ENCODE results near the gene KHDC3L.
A peak's percentile ranks its signal among the peaks of the same experiment; 100 is the strongest.
"Not testable (repeated sequence)": the region's sequence is repeated elsewhere in the genome, so short reads cannot be mapped to it uniquely, and the experiment has no call there.

KHDC3L gene

DNA sequence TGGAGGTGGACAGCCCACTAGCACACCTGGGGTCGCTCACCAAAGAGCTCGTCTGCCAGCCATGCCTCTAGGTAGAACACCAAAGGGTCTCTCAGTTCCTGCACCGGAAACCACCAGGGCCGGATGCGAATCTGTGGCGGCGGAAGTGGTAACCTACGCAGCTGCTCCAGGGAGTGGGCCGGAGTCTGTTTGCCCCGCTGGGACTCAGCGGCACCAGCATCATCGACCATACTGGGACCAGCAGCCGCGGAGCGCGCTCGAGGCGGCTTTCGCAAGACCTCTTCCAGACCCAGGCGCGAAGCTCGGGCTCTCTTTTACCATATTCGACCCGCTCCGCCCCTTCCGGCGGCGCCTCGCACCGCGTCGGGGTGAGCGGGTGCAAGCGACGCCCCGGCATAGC, 7.1 kb downstream of the KHDC3L start, which contains the start of gene OOEP:
TSS of gene OOEP (minus strand) at position 335 of the 400 bp plus-strand sequence. CDS start at position 230, 105 bp downstream.
- no peak for DNase-seq (ENCODE audit: low read depth)

DNA sequence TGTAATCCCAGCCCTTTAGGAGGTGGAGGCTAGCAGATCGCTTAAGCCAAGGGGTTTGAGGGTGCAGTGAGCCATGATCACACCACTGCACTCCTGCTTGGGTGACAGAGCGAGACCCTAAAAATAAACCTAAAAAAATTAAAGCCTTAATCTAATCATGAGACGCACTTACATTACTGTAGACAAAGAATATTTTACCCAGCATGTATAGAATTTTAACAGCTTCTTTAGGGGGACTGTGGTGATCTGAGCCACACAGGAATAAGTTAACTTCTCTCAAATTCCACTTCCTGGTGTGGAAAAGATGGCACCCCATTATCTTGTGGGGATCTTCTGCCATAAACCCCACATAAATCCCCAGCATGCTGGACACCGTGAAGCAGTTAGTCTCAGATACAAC, 9.5 kb downstream of the KHDC3L start:
- no peak for DNase-seq (ENCODE audit: low read depth)

DNA sequence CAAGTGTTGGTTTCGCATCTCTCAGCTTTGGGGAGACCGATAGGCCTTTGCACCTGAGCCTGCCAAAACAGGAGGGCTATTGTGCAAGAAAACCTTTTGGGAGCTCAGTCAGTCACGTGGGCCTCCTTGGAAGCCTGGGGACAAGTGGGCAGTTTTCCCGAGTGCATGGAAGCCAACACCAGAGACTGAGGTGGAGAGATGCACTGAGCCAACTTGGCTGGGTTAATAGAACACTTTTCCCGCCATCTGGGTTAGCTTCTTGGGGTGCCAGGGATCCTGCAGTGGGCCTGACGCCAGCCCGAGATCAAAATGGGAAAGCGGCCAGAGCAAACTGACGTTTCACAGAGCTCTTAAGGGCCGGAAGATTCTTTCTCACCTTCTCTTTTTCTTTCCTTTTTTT, 10.1 kb downstream of the KHDC3L start:
- DNase-seq (ENCODE audit: low read depth) = no peak

DNA sequence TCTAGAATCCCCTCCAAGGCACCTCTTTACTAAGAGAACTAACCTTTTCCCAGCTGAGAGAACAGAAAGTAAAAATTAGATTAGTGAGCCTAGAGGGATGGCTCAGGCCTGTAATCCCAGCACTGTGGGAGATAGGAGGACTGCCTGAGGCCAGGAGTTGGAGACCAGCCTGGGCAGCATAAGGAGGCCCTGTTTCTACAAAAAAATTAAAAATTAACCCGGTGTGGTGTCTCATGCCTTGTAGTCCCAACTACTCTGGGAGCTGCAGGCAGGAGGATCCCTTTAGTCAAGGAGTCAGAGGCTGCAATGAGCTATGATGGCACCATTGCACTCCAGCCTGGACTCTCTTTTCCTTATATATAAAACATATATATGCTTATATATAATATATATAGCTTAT, 12.8 kb downstream of the KHDC3L start:
- DNase-seq (ENCODE audit: low read depth) = no peak

DNA sequence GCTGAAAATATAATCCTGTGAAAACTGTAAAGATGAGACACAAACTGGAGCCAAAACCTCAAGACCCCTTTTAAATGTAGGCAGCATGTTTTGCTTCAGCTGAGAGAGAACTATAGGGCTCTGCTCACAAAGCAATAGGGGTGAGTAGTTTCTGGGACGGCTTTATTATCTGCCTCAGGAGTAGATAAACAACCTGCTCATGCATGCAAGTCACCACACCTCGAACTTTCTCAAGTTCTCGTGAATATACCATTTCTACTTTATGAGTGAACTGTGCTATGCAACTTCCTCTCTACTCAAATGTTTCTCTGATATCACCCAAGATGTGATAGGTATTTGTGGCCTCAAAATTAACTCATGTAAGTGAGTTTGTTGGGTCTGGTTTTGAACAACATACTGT, 14.8 kb downstream of the KHDC3L start:
- no peak for DNase-seq (ENCODE audit: low read depth)

DNA sequence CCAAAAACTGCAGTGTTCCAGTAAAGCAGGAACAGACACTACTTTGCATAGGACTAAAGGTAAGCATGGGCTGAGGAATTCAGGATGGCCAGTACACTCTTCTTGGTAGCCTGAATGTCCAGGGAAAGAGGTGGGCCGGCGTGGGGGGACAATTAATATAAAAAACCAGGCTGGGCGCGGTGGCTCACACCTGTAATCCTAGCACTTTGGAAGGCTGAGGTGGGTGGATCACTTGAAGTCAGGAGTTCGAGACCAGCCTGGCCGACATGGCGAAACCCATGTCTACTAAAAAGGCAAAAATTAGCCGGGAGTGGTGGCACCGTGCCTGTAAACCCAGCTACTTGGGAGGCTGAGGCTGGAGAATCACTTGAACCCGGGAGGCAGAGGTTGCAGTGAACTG, 19.1 kb downstream of the KHDC3L start:
- DNase-seq (ENCODE audit: low read depth) = not testable (repeated sequence)

DNA sequence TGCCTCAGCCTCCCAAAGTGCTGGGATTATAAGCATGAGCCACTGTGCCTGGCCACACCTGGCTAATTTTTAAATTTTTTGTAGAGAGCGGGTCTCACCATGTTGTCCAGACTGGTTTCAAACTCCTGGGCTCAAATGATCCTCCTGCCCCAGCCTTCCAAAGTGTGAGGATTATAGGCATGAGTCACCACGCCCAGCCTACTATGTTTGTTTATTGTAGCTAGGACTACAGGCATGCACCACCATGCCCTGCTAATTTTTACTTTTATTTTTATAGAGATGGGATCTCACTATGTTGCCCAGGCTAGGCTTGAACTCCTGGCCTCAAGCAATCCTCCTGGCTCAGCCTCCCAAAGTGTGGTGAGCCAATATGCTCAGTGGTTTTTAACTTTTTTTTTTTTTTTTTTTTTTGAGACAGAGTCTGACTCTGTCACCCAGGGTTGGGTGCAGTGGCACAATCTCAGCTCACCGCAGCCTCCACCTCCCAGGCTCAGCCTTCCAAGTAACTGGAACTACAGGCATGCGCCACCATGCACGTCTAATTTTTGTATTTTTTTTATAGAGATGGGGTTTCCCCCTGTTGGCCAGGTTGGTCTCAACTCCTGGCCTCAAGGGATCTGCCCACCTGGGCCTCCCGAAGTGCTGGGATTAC, 20.1 kb downstream of the KHDC3L start:
- no peak for DNase-seq (ENCODE audit: low read depth)

DNA sequence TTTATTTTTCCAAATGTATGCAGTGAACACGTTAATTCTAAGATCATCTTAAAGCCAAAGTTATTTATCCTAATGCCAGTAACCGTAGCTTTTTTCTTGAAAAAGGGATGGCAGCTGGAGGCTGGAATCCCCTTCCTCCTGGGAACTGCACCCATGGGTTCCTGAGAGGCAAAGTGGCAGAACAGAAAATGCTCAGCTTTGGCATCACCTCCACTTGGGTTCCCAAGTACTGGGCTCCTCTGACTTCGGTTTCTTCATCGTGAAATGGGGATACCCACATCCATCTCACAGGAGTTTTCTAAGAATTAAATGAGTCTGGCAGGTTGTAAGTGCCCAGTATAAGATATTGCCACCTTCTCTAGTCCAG, 26.0 kb downstream of the KHDC3L start:
- no peak for DNase-seq (ENCODE audit: low read depth)

DNA sequence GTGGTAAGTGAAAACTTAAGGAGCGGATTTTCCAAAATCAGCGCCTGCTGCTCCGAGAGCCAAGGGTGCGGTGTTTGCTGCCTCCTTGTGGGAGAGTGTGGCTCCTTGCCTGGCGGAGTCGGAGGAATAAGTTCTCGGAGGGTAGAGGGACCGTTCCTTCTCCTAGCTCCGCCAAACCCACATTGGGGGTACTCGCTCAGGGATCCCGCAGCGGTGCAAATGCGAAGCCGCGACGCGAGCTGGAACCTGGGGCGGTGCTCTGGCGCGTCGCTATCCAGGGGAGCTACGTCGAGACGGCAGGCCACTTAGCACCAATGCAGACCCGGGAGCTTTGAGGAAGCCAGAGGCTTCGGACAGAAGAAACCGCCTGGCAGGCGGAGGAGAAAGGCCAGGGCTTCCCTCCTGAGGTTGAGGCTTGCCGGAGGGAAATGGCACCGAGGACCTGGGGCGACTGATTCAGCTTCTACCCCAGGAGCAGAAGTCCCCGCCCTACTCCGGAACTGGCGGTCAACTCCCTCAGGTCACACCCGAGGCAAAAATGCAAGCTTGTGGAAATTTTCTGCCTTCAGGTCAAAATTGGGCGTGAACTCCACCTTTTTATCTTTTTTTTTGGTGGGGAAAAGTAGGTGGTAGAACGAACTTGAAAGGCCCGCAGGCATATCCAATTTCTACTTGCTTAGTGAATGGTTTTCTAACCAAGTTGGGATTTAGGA, 26.5 kb downstream of the KHDC3L start:
- peak; percentile 31 for DNase-seq (ENCODE audit: low read depth)

DNA sequence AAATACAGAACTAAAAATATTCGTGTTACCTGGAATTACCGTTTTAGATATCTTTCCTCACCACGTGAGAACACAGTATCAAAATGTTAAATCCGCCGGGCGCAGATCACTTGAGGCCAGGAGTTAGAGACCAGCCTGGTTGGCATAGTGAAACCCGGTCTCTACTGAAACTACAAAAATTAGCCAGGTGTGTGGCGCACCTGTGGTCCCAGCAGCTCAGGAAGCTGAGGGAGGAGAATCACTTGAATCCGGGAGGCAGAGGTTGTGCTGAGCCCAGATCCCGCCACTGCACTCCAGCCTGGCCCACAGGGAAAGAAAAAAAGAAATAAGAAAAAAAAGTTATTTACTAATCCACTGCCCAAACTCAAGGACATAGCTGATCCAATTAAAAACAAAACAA, 27.4 kb downstream of the KHDC3L start:
- no peak for DNase-seq (ENCODE audit: low read depth)

DNA sequence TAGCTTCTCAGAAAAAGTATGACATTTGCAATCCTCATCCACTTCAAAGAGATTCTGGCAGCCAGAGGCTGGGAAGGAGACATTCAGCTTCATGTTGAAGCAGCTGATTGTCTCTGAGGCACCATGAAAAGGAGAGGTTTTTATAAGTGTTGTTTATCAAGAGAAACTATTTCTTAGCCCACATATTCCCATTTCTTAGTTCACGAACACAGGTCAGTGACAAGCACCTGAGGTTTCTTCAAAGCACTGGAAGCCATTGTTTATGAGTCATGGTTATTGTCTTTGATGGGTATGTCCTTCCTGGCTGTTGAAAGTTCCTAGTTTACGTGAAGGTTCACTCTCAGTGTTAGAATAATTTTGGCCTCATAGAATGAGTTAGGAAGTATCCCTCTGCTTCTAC, 29.2 kb downstream of the KHDC3L start:
- no peak for DNase-seq (ENCODE audit: low read depth)

DNA sequence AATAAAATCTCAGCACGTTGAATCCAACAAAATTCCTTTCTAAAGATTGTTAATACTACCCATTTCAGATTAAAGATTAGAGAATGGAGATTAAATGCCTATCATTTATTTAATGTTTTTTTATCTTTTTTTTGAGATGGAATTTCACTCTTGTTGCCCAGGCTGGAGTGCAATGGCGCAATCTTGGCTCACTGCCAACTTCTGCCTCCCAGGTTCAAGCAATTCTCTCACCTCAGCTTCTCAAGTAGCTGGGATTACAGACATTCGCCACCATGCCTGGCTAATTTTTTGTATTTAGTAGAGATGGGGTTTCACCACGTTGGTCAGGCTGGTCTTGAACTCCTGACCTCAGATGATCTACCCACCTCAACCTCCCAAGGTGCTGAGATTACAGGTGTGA, 29.7 kb downstream of the KHDC3L start:
- not testable (repeated sequence) for DNase-seq (ENCODE audit: low read depth)

DNA sequence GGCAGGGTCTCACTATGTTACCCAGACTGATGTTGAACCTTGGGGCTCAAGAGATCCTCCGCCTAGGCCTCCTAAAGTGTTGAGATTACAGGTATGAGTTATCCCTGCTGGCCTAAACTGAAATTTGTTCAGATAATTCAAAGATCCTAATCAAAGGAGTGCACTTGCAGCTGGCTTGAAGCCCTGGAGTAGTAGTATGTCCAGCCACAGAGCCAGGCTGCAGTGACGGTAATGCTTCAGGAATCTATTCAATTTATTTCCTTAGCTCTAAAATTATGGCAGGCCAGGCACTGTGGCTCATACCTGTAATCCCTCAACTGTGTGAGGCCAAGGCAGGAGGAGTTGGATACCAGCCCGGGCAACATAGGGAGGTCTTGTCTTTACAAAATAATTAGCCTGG, 30.8 kb downstream of the KHDC3L start:
- DNase-seq (ENCODE audit: low read depth) = no peak

DNA sequence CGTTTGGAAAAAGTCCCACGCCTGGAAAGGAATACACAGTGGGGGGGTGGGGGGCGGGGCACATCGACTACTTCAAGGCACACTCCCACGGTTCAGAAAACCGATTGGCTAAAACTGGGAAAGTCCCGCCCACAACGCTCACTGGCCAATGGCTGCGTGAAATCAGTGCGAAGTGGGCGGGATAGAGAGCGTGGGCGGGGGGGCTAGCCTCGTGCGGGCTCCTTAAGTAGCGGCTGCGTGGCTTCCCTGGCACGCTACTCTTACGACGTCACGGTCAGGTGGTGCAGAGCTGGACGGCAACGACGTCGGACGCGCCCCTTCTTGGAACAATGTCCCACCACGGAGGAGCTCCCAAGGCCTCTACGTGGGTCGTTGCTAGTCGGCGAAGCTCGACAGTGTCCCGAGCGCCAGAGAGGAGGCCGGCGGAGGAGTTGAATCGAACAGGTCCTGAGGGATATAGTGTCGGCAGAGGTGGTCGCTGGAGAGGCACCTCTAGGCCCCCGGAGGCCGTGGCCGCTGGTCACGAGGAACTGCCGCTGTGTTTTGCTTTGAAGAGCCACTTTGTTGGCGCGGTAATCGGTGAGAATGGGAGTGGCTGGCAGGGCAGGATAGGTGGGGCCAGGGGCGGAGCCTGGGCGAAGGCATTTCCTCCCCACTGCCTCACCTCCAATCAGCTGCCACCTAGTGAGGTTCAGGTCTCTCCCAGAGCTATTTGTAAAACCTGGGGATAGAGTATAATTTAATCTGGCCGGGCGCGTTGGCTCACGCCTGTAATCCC, 32.3 kb downstream of the KHDC3L start, which contains the start of gene DDX43:
TSS of gene DDX43 (plus strand) at position 252 of the 778 bp plus-strand sequence. CDS start at position 330, 78 bp downstream.
- DNase-seq (ENCODE audit: low read depth) = peak; percentile 37

DNA sequence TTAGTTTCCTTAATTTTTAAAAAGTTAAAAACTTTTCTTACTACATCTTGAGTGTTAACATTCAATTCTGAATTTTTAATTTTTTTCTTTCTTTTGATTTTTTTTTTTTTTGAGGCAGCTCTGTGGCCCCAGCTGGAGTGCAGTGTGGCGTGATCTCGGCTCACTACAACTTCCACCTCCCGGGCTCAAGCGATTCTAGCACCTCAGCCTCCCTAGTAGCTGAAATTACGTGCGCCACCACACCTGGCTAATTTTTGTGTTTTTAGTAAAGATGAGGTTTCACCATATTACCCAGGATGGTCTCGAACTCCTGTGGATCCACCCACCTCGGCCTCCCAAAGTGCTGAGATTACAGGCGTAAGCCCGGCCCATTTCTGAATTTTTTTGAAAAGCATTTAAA, 33.4 kb downstream of the KHDC3L start:
- no peak for DNase-seq (ENCODE audit: low read depth)

DNA sequence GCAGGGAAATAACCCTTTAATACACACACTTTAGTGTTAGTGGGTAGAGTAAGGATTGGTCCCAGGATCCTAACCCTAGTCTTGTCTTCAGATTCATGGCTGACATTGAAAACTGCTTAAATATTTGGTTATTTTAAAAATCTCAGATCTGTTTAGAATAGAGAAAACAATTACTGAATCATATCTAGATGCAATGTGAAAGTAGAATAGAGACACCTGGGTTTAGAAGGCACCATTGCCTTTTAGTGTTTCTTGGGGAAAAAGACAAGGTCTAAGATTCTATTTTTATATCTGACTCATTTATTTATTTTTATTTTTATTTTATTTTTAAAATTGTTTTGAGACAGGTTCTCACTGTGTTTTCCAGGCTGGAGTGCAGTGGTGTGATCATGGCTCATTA, 38.2 kb downstream of the KHDC3L start:
- DNase-seq (ENCODE audit: low read depth) = no peak

DNA sequence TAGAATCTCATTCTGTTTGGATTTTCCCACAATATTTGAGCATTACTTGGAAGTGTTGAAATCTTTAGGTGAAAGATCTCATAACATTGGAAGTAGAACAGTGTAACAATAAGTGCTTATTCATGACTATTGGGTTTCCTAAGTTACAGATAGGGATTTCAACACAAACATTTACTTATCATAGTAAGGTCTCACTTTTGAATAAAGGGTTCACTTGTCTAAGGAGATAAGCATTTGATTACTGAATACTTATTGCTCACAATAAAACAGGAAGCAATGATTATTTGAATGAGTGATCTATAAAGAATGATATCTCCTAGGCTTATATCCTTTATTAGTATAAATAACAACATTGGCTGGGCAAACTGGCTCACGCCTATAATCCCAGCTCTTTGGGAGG, 46.9 kb downstream of the KHDC3L start:
- DNase-seq (ENCODE audit: low read depth) = no peak

DNA sequence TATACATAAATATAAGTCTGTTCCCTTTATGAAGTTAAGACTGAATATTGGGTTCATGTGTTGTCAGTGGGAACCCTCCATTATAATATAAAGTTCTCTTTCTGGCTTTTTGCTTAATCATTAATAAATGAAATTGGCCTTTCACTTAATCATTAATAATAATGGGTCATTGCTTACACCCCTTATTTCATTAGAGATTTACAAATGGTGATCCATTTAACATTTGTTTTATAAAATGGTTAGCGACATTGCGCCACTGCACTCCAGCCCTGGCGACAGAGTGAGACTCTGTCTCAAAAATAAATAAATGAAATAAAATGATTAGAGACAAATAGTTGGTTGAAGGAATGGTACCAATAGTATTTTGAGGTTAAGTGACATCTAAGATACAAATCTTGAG, 50.6 kb downstream of the KHDC3L start:
- DNase-seq (ENCODE audit: low read depth) = no peak

Data from activated T-cell treated with anti-CD3 and anti-CD28 coated beads for 1 hour (primary cell).